Kidney (tissue), 14 donors: Measurements from ENCODE around the gene SASH1. TPM values are rescaled to one million over a fixed set of nuclear protein-coding genes. Genes with fewer than 3 reads are reported as not detected.

Experiments
- DNase-seq, 5 donors: peaks; one replicate each; pipeline ENCODE4 v3.0.0-alpha.2; 2013 to 2020
- FAIRE-seq: peaks from 2 replicates; lab custom pipeline; 2012; peaks lifted over from hg19 to GRCh38; lab: Jason Lieb, UNC
- H3K27ac ChIP-seq, 2 donors: one replicate each; pipeline ENCODE4 v1.7.0; 2013; ENCODE audit warnings: low read depth in 2 of 2, low read length in 2 of 2, inconsistent platforms in 1 of 2
- H3K27me3 ChIP-seq: one replicate; pipeline ENCODE4 v1.7.1; 2013; ENCODE audit warnings: low read length, inconsistent platforms; ENCODE audit not compliant: control insufficient read depth, insufficient read depth
- H3K36me3 ChIP-seq, 3 donors: one replicate each; pipeline versions ENCODE4 v1.7.0 to v1.7.1; 2013; ENCODE audit warnings: low read length in 3 of 3, control low read depth in 1 of 3, inconsistent platforms in 1 of 3; ENCODE audit not compliant: insufficient read depth in 3 of 3, control insufficient read depth in 2 of 3
- H3K4me1 ChIP-seq, 3 donors: one replicate each; pipeline versions ENCODE4 v1.7.0 to v1.7.1; 2013; ENCODE audit warnings: low read length in 3 of 3, inconsistent platforms in 1 of 3, low read depth in 1 of 3; ENCODE audit not compliant: control insufficient read depth in 2 of 3, insufficient read depth in 2 of 3
- H3K4me3 ChIP-seq, 3 donors: one replicate each; pipeline versions ENCODE4 v1.7.0 to v1.8.1; 2013; ENCODE audit warnings: low read length in 3 of 3, control low read depth in 1 of 3, inconsistent platforms in 1 of 3
- H3K9ac ChIP-seq, 3 donors: one replicate each; pipeline versions ENCODE4 v1.7.0 to v1.7.1; 2013; ENCODE audit warnings: low read length in 3 of 3, control low read depth in 1 of 3, inconsistent platforms in 1 of 3
- H3K9me3 ChIP-seq, 3 donors: one replicate each; pipeline versions ENCODE4 v1.7.0 to v1.7.1; 2013; ENCODE audit warnings: low read length in 3 of 3, control low read depth in 1 of 3, inconsistent platforms in 1 of 3; ENCODE audit not compliant: control insufficient read depth in 2 of 3, insufficient read depth in 1 of 3
- intact Hi-C: fragments of 100-400 bp; cut with DNase I; formaldehyde crosslinking; loops from one replicate; pipeline ENCODE4 v1.11.1; 2022
- polyA plus RNA-seq: library from polyadenylated mRNA; stranded (reverse); fragments of 350-450 nt; fragmentation: Illumina TruSeq; extraction: RNeasy Lipid Tissue Mini Kit (QIAGEN cat#74804); gene quantifications from one replicate; pipeline ENCODE4 v1.2.3, GENCODE V29; 2014; ENCODE audit warnings: low read depth, low replicate concordance; ENCODE audit not compliant: insufficient read depth
- total RNA-seq: library from RNA; stranded (reverse); fragmentation: NEBNext Ultra II Directional; extraction: Animal tissue kit (Norgen Biotek cat#: 25700); gene quantifications from one replicate; pipeline ENCODE4 v1.2.1, GENCODE V29; 2021
- TF ChIP-seq, protein P1 (sequence below): IDR thresholded peaks from 3 replicates; pipeline ENCODE4 v1.5.1; 2012; ENCODE audit warnings: mild to moderate bottlenecking, moderate library complexity, borderline replicate concordance; ENCODE audit not compliant: insufficient read depth; ENCODE audit errors: extremely low read depth
- donor health status: control.
- donor health status: control.
- donor health status: control.
- donor health status: control.
- donor health status: control.
- donor health status: DM: yes; HTN: yes; CAD: no.
- donor health status: Normal renal cell carcinoma (clear cell type).

Gene SASH1
- total and polyA plus RNA-seq, 2 donors from 2014 or later: 6.2 to 148 TPM

DNA sequence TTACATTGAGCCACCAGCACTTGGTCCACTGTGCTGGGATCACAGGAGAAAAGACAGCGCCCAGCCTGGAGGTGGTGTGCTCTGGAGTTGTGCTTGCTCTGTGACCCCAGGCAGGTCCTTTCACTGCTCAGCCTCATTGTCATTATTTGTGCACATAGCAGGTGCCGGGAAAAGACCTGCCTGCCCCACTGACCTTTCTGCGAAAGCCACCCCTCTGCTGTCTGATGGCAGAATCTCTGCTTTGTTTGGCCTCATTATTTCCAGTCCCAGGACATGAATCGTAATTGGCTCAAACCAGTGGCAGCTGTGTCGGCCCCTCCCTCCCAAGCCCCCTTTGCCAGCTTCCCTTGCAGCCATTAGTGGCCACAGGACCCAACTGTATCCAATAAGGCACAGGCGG, 219.0 kb downstream of the SASH1 start:
- peaks cover 0 to 9% (median 0%) of the 10 kb centered on the region in 3 donors for H3K4me1 ChIP-seq
- H3K9me3 ChIP-seq: no peaks in the 10 kb centered on the region
- no peak overlapping the region for H3K27ac ChIP-seq
- no peaks in the 10 kb centered on the region for H3K36me3 ChIP-seq
- TF ChIP-seq, protein P1, sequence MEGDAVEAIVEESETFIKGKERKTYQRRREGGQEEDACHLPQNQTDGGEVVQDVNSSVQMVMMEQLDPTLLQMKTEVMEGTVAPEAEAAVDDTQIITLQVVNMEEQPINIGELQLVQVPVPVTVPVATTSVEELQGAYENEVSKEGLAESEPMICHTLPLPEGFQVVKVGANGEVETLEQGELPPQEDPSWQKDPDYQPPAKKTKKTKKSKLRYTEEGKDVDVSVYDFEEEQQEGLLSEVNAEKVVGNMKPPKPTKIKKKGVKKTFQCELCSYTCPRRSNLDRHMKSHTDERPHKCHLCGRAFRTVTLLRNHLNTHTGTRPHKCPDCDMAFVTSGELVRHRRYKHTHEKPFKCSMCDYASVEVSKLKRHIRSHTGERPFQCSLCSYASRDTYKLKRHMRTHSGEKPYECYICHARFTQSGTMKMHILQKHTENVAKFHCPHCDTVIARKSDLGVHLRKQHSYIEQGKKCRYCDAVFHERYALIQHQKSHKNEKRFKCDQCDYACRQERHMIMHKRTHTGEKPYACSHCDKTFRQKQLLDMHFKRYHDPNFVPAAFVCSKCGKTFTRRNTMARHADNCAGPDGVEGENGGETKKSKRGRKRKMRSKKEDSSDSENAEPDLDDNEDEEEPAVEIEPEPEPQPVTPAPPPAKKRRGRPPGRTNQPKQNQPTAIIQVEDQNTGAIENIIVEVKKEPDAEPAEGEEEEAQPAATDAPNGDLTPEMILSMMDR: no peak
- H3K27me3 ChIP-seq: no peaks in the 10 kb centered on the region
- FAIRE-seq: no peak
- H3K9ac ChIP-seq: no peak overlapping the region
- intact Hi-C loops: no loop called here
- H3K4me3 ChIP-seq: no peak overlapping the region
- DNase-seq: no peak

DNA sequence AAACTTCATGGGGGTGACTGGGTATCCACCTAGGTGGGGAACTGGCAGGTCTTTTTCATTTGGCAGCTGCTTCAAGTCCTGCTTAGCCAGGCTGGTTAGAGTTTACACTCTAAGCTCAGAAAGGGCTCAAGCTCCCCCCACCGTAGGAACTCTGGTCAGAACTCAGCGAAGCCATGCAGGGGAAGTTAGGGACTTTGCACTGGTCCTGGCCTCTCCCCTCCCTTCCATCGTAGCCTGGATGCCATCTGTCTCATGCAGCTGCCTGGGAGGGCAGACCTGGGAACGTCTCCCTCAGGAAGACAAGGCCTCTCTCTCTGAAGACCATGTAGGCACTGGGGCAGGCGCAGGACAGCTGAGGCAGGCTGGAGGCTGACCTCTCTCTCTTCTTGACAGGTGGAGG, 220.4 kb downstream of the SASH1 start:
- H3K9ac ChIP-seq: no peak overlapping the region
- H3K36me3 ChIP-seq: no peaks in the 10 kb centered on the region
- no peaks in the 10 kb centered on the region for H3K9me3 ChIP-seq
- no peak overlapping the region for H3K27ac ChIP-seq
- peak in 1 of 5 donors; percentile 29 for DNase-seq
- FAIRE-seq: no peak
- peaks cover 0 to 9% (median 0%) of the 10 kb centered on the region in 3 donors for H3K4me1 ChIP-seq
- no peak overlapping the region for H3K4me3 ChIP-seq
- intact Hi-C loops: no loop called here
- no peaks in the 10 kb centered on the region for H3K27me3 ChIP-seq
- TF ChIP-seq, protein P1: no peak

DNA sequence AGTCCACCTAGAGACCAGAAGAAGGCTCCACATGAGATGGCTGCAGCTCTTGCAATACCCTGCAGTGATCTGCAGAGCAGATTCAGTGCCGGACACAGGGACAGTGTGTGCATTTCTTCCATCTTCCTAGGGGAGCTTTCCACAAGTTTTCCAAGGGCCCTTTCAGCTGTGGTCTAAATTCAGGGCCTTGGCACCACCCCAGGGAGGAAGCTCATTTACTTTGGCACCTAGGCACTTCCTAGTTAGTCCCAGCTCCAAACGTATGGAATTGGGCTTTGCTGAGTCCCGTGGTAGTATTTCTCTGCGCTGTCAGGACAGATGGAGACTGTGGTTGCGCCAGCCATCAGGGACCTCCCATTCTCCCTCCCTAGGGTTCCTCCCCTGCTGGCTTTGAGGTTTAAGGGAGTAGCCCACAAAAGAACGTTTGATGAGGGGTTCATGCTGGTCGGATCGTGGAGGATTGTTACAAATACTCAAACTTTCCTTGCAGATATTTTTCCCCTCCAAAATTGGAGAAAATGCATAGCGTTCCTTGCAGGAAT, 221.9 kb downstream of the SASH1 start:
- intact Hi-C loops: no loop called here
- TF ChIP-seq, protein P1: no peak
- no peak for DNase-seq
- Histone ChIP-seq H3K9ac (no peak overlapping the region), H3K27ac (no peak overlapping the region), H3K4me3 (no peak overlapping the region), H3K4me1 (peaks cover 0 to 9% (median 0%) of the 10 kb centered on the region in 3 donors), H3K36me3 (no peaks in the 10 kb centered on the region), H3K9me3 (no peaks in the 10 kb centered on the region), H3K27me3 (no peaks in the 10 kb centered on the region)
- no peak for FAIRE-seq

DNA sequence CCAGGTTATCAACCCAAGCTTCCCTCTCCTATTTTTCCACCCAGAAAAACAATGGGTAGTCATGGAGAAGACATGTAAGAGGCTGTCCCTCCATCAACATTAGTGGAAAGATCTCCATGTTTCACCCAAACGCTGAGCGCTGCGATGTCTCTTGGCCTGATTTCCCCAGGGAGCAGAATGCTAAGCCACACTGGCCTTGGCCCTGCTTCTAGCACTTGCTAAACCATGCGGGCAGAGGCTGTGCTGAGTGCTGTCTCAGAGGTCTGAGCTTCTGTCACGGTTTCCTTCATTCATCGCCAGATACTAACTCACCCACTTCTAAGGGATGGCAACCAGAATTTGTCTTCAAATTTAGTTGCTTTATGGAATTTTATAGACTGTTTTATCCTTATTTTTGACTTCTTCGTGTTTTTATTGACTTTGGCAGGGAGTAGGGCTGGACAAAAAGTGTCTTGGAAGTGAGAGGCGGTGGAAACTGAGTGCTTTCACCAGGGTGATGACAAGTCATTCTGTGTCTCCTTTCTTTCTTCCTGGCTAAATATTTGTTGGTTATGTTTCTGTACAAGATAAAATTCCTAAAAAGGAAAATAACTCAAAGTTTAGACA, 222.8 kb downstream of the SASH1 start:
- H3K9ac ChIP-seq: no peak overlapping the region
- no peak for FAIRE-seq
- peak in 1 of 5 donors; percentile 64 for DNase-seq
- peaks cover 0 to 6% (median 0%) of the 10 kb centered on the region in 3 donors for H3K4me1 ChIP-seq
- intact Hi-C loops: no loop called here
- no peaks in the 10 kb centered on the region for H3K36me3 ChIP-seq
- H3K9me3 ChIP-seq: no peaks in the 10 kb centered on the region
- TF ChIP-seq, protein P1: no peak
- no peak overlapping the region for H3K4me3 ChIP-seq
- no peaks in the 10 kb centered on the region for H3K27me3 ChIP-seq
- no peak overlapping the region for H3K27ac ChIP-seq
